NCI-H1694 treated with DMSO at 0.1 percent for 48 hours (cell line): ENCODE data around the gene AAK1.

Experiments
- DNase-seq: peaks from one replicate; lab custom pipeline; 2025; lab: John Stamatoyannopoulos, UW

The AAK1 gene

DNA sequence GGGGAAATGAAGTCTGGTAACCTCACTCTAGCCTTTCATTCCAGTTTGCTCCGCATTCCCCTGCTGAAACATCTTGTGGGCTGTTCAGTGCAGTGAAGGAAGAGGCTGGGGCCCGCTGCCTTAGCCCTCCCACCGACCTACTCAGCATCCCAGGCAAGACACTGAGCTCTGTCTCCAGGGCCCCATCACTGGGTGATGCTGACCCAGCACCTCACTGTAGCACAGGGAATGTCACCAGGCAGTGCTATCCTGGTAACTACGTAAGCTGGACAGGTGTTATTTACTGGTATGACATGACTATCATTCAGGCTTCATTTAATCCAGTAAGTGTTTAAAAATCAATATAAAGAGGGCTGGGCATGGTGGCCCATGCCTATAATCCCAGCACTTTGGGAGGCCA, 105.3 kb downstream of the AAK1 start:
- DNase-seq = no peak

DNA sequence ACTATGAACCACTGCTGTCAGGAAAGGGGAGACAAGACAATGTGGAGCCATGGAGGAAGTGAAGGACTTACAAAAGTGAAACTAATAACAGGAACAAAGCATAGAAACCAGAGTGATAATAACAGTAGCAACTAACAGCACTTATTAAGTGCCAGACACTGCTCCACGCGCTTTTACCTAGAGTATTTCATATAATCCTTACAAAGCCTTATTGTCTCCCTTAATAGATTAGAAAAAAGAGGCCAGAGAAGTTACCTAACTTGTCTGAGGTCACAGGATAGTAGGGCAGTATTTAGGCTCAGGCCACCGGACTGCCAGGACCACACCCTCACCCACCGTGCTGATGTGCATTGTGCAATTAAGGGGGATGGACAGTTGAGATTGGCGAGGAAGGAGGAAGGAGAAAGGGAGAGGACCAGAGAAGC, 107.7 kb downstream of the AAK1 start:
- DNase-seq = no peak

DNA sequence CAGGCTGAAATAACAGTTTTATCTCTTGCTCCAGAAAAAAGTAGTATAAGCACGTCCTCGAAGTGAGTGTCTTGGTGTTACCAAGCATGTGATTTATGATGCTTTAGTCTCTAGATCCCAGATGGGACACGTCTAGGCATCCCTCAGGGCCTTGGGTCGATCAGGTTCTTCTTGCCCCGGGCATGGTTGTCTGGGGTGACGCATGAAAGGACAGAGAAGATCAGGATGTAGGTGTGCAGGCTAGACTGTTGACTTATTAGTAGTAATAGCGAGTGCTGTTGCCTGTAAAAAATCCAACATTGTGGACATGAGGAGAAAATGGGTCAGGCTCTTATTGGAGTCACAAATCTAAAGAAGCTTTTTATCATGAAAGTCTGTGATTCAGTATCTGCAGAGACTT, 112.4 kb downstream of the AAK1 start:
- no peak for DNase-seq

DNA sequence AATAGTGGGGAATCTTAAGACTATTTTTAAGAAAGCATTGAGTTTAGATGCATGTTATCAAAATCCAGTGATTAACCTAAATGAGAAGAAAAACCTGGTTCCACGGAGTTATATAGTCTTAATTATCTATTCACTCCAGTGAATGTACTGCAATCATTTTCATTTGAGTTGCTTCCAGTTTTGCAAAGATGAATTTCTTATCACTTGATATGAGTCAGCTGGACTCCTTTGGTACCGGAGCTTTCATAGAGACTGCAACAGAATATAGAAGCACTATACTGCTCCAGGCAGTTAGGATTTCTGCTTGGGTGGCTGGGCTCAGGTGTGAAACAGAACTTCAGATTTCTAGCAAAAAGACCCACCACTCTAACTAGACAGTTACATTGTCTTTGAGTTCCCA, 114.1 kb downstream of the AAK1 start:
- no peak for DNase-seq

DNA sequence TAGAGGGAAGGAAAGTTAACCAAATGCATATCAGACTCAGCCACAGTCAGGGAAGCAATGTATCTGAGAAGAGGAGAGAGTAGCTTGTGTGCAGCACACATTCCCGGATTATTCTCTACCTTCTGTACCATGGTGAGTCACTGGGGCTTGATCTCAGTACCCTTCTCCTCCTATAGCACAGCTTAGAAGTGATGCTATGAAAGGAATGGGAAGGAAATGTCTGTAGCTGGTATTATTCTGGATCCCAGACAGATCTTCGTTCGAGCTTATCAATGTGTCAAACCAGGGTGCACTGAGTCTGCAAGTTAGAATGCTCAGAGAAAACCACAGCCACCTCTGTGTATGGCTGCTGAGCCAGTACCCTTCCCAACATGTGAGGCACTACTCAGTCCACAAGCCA, 118.3 kb downstream of the AAK1 start:
- DNase-seq = no peak

DNA sequence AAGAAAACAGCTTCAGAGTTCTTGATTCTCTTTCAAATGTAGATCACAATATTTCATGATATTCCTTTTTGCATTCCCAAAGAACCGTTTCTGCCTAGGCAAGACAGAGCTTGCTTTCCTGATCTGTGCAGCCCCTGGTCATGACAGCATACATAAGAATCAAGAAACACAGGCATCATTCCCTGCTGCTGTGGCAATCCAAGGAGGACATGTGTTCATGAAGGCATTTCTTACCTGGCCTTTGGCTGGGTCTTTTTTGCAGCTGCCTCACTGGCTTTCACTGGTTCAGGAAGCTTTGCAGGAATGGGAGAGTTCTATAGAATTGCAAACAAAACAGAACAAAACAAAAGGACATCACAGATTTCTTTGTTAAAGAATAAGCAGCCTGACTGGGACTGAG, 118.7 kb downstream of the AAK1 start:
- DNase-seq = no peak

DNA sequence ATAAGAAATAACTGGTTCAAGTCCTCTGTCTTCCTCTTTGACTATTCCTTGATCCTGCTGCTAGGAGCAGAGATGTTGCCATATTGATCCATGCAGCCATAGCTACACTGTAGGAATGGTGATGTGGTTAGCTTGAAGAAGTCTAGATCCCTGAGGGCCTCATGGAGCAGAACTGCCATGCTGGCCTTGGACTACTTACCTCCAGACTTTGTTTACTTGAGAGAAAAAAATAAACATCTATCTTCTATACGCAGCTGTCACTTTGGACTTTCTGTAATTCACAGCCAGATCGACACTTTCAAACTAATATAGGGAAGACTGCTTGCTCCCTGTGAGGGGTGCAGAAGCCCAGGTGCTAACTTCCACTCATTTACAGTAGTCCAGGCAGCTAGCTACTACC, 121.8 kb downstream of the AAK1 start:
- DNase-seq = no peak

DNA sequence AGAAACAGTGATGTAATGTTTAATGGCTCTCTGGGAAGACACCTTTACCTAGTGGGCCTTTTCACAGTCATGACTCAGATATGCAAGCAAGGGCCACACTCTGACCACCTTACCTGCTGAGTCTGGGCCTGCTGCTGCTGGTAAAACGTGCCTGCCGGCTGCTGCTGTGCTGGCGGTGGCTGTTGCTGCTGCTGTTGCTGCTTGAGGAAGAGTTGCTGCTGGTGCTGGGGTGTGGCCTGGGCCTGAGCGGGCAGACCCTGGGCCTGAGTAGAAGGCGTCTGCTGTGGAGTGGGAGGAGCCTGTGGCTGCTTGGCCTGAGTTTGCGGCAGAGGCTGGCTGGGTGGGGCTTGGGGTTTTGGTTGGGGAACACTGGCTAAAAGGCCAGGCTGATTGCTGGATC, 124.7 kb downstream of the AAK1 start:
- DNase-seq = no peak

DNA sequence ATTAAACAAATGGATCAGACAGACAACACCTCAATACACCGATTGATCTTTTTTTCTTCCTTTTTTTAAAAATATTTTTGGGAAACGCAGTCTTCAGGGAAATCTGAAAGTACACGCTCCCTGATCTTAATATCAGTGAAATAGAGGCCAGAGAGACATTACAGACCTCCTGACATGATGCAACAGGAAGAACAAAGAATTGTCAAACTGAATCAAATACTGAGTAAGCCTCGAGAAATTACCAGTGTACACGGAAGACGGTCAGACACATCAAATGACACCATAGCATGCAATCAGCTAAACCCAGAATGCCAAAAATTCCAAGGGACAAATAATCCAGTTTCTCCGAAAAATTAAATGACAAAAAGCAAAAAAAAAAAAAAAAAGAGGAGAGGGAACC, 126.1 kb downstream of the AAK1 start:
- no peak for DNase-seq

DNA sequence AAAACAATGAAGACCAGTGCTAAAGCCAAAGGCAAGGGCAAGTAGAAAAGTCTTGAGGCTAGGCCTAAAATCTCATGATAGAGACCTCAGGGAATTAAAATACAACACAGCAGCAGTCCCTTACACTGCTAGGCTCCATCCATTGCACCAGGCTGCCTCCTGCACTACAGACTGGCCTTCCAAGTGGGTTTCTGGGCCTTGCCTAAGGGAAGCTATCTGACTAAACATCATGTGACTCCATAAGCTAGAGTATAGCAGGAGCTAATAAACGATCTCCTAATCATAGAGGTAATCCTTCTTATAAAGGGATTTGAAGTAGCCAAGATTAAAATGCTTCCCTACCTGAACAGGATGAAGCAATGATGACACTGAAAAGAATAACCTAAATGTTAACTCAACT, 128.7 kb downstream of the AAK1 start:
- no peak for DNase-seq

DNA sequence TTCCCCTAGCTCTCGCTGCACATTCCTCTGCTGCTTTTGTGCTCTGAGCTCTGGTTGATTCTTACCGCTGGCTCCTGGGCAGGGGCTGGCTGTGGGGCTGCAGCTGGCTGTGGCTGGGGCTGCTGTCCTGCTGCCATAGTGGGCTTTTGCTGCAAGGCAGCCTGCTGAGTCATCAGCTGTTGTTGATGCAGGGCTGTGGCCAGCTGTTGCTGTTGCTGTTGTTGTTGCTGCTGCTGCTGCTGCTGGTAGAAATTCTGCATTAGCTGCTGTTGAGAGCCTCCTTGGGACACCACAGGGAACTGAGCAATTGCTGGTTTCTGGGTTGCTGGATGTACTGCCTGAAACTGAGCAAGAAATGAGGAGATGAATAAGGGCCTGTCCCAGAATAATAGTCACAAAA, 129.1 kb downstream of the AAK1 start:
- peak; percentile 52 for DNase-seq

DNA sequence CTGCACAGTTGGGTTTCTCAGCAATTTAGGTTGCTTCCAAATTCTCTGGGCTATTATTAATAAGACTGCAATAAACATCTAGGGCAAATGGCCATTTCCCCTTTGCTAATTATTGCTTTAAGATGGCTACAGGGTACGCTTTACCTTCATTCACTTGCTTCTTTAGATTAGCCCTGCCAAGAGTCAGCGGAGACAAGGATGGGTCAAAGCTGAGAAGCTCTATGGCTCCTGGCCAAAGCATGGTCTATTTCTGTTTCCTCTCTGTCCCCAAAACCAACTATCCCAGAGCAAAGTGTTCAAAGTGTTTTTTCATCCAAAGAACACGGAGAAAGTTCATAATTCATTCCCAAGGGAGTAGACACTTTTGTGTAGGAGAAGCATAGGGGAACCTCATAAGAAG, 131.1 kb downstream of the AAK1 start:
- no peak for DNase-seq

DNA sequence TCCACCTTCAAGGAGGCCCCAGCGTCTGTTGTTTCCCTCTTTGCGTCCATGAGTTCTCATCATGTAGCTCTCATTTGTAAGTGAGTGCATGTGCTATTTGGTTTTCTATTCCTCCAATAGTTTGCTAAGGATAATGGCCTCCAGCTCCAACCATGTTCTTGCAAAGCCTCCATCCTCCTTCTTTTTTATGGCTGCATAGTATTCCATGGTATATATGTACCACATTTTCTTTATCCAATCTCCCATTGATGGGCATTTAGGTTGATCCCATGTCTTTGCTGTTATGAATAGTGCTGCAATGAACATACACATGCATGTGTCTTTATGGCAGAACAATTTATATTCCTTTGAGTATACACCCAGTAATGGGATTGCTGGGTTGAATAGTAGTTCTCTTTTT, 133.3 kb downstream of the AAK1 start:
- DNase-seq = no peak

DNA sequence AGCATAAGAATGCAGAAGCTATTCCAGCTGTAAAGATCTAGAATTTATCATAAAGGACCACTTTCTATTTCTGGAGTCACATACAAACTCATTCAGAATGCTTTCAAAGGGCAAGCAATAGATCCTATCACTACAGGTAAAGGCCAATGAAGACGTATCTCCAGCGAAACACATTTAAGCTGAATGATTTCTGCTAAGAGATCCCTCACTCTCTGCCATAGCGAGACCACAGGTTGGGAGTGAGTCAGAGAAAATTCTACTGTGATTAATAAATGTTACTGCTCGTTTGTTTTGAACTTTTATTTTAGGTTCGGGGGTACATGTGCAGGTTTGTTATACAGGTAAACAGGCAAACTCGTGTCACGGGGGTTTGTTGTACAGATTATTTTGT, 133.8 kb downstream of the AAK1 start:
- no peak for DNase-seq

DNA sequence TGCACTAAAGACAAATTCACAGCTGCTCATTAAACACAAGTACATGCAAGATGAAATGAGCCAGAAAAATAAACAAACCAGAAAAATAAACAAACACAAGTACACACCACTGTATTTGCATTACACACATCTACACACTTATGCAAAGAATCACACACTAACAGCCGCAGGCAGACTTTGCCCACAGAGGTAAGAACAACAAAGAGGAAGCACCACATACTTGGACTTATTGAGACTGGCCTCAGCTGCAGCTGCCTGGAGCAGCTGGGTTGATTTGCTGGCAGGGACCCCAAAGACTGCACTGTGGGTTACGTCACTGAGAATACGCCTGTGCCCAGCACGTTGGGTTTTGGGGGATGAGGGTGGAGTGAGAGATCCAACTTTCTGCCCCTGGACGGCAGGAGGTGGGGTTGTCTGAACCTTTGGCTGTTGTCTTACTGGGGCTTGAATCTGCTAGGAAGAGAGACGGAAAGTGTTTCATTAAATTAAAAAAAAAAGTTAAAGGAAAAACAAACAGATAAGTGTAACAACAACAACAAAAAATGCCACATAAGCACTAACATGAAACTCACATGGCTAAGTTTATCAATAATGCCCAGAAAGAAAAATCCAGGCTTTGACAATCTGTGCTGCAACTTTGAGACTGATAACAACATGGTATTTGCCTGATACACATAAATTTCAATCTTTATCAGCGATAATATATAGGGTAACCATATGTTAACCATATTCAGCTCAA, 134.4 kb downstream of the AAK1 start:
- DNase-seq = no peak

DNA sequence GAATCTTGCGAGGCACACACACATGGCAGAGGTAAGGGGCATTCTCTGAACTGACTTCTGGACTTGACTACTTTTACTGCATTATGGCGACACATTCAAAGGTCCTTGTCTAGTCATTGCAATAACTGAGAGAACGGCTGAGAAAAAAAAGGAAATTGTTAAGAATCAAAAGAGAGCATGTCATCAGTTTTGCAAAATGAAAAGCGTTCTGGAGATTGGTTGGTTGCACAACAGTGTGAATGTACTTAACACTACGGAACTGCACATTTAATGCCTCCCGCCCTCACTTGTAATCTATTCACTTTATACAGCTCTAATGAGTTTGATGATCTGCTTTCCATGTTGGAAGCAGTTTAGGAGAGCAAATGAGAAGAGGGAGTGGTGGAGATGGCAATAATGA, 137.8 kb downstream of the AAK1 start:
- no peak for DNase-seq

DNA sequence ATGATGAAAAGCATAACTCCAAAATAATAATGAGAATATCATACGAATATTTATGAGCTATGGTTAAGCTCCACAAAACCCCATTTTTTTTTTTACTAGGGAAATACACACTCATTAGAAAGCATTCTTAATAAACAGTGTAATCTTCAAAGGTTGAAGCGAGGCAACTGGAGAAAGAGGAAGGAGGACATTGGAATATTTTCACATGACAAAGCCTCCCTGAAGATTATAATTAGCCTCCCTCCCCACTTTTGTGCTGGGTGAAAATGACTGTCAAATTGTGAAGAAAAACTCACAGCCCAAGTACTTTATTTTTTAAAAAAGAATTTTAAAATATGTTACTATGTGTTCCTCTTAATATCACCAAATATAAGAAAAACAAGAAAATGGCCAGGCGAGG, 142.2 kb downstream of the AAK1 start:
- no peak for DNase-seq

DNA sequence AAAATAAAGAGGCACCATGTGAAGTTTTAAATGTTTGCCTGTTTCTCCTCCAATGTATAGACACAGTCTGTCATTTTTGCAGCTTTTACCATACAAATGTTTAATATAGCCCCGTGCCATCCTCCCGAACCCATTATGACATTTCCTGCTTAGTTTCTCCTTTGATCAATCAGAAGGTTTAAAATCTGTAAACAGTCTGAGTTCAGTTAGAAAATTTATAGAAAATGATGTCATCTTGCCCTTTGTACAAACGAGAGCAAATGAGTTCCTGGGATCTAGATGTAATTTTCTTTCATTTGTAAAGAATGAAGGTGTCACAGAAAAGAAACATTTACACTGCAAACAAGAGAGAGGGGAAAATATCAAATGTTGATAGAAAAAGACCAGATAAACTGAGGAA, 143.6 kb downstream of the AAK1 start:
- DNase-seq = no peak

DNA sequence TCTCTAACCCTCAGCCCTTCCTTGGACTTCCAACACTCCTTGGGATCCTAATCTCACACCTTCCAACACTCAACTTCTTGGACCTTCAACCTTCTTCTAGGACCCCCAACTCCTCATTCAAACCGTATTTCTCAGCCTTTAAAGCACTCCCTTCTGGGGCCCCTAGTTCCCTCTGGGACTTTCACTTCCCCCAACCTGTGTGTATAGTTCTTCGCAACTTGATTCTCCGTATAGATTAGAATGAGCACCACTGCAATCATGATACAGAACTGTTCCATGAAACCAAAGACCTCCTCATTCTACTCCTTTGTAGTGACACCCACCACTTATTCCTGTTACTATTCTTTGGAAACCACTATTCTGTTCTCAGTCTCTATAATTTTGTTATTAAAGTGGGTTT, 144.3 kb downstream of the AAK1 start:
- no peak for DNase-seq

DNA sequence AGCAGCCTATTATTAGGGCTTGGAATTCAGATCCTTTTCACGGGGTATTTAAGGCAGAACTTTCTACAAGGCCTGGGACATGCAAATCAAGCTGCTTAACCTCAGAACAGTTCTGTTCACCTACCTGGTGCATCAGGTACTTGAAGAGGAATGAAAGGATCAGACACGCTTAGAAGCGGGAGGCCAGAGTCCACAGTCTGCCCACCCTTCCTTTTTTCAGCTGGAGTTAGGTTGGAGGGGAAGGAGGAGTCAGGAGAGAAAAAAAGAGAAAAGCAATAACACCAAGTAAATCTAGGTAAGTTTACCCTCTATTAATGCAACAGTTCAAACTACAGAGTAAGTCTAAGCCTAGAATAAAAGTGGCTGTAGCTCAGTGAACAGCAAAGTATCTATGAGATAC, 147.7 kb downstream of the AAK1 start:
- no peak for DNase-seq

DNA sequence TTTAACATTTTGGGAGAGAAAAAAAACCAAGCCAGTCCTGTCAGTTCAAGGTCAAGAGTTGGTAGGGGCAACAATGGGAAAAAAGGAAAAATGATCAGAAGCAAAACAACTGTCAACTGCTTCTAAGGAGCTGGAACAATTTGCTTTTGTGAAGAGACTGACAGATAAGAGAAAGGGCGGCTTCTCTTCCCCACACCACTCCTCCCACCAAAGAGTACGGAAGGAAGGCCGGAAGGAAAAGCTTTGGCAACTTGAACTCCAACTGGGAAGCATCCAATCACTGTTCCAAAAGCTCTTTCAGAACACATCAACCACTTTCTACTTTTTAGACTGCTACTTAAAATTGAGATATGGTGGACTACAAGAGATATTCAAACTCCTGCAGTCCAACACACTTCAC, 148.5 kb downstream of the AAK1 start:
- no peak for DNase-seq

DNA sequence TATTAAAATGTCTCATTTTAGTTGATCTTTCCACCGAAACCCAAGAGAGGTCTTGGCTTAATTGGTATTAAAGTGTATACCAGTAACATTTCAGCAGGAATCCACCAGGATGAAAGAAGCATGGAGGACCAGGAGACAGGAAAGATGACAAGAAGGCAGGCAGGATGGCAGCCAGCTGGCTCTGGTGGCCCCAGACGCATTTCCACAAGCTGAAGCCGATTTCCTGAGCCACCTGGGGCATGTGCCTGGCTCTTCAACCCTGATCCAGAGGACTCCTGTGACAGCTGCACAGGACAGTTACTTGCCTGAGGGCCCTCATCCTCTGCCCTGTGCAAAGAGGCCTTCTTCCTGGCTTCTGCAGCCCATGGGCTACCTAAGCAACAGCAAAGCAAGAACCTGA, 149.4 kb downstream of the AAK1 start:
- no peak for DNase-seq

DNA sequence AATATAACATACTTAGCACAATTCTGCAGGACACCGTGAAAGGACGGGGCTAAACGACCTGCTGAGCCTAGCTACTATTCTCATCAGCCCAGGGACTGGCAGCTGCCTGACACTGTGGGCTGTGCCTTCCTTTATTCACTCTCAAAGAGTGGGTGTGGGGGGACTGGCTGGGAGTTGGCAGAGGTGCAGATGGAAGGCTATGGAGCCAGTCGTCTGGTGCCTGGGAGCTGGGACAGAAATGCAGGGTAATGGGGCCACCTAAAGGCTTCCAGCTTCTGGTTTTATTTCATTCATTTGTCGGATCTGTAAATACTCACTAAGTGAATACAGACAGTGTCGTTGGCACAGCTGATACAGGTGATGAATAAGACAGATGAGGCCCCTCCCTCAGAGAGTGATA, 150.3 kb downstream of the AAK1 start:
- peak; percentile 72 for DNase-seq

DNA sequence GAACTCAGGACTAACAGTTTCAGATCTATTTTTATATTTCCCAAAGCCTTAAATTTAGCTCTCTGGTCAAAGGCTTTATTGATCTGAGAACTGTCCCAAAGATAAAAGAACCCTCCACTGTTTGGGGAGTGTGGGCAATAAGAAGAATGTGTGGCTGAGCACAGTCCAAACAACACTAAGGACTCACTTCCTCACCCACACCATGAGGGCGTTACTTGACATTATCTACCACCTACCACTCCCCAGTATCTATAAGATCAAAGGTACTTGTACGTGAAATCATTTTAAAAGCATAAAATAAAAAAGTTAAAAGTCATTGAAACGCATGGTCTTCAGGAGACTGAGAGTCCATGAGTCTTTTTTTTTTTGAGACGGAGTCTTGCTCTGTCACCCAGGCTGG, 151.7 kb downstream of the AAK1 start:
- no peak for DNase-seq

DNA sequence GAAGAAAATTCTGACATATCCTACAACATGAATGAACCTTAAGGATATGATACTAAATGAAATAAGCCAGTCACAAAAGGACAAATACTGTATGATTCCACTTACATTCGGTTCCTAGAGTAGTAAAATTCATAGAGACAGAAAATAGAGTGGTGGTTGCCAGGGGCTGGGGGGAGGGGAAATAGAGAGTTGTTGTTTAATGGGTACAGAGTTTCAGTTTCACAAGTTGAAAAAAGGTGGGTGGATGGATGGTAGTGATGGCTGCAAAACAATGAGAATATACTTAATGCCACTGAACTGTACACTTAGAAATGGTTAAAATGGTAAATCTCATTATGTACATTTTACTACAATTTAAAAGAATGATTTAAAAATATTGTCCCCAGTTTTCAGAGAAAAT, 153.1 kb downstream of the AAK1 start:
- no peak for DNase-seq
